GM21515 (cell line): ENCODE results near the gene ERFL.

ENCODE experiments used
- ATAC-seq: cut with Tn5 transposase; IDR thresholded peaks from one replicate; pipeline ENCODE4 v1.9.1; 2021; ENCODE audit not compliant: unreplicated experiment

Gene ERFL

DNA sequence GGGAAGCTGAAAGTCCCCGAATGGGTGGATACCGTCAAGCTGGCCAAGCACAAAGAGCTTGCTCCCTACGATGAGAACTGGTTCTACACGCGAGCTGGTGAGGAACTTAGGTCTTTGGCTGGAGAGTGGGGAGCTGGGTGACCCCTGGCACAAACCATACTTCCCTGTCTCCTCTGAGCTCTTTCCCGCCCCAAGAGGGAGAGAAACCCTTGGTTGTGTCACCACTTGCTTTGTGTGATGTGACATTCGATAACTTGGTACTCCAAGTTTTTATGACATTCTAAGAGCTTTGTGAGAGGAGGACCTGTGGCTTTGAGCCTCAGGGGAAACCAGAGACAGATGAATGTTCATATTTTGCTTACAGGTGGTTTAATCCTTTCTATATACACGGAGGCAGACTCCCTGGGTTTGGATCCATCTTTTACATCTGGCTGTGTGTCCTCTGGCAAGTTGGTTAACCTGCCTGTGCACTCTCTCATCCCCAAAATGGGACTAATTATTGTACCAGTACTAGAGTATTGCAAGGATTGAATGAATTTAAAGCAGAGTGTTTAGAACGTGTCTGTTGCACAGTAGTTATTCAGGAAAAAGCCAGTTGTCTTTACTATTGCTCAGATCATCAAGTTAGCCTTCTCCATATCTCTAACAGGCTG is 67.0 kb downstream of the ERFL start:
- ATAC-seq: no peak

DNA sequence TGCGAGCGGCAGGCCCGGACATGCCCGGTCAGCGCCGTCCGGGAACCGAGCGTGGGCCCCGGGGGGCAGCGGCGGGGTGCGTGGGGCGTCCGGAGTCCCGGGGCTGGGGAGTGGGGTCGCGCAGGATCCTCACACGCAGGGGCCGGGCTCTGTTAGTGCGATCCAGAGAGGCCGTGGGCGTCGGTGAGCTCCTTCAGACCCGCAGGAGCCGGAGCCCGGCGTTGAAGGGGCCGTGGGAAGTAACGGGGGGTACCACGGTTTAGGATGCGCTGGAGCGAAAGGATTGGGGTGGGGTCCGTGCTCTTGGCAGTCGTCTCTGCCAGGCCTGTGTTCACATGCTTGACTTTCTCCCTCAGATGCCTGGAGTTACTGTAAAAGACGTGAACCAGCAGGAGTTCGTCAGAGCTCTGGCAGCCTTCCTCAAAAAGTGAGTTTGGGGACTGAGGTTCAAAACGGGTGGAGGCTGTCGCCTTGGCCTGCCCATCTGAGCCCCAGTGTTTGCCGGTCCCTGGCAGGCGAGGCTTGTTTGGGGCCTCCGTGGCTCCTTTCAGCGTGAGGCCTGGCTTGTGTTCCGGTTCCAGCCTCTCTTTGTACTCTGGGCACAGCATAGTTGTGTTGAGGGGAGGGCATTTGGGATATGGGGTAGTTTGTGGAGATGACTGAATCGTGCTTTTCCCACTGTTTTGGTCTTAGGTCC is 67.7 kb downstream of the ERFL start:
- no peak for ATAC-seq

DNA sequence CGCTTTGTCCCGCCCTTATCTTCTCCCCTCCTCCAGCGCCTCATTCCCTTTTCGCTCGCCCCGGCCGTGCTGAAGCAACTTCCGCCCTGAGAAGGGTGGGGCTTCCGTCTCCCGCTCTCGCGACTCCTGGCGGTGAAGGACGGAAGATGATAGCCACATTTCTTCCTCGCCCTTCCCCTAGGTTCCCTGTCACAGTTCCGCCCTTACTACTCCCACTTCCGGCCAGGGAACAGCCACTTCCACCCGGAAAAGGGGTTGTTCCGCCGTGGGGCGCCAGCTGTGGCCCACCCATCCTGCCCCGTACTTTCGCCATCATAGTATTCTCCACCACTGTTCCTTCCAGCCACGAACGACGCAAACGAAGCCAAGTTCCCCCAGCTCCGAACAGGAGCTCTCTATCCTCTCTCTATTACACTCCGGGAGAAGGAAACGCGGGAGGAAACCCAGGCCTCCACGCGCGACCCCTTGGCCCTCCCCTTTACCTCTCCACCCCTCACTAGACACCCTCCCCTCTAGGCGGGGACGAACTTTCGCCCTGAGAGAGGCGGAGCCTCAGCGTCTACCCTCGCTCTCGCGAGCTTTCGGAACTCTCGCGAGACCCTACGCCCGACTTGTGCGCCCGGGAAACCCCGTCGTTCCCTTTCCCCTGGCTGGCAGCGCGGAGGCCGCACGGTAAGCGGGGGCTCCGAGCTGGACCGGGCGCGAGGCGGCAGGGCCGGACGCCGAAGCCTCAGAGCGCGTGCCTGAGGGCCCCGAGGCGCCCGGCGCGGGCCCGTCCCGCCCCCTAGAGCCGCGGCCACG is 68.4 kb downstream of the ERFL start, which contains the start of gene RPS19:
Gene RPS19 (plus strand): TSS at position 638 of the 801 bp plus-strand sequence. CDS start 520 bp downstream, outside the sequence.
- peak; percentile 74 for ATAC-seq

DNA sequence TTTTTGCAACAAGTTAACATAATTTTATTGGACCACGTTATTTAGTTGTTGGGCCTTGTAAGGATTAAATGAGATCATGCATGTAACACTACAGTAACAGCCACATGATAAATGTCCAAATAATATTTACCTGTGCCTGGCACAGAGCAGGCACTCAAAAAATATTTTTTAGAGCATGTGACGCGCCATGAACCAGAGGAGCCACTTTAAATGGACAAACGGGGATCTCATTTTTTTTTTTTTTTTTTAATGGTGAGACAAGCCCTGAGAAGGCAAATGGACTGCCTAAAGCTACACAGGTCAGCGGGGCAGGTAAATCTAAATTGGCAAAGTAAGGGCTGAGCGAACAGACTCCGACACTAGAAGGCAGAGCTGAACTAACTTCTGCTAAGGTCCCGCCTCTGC is 69.0 kb downstream of the ERFL start:
- no peak for ATAC-seq
